Dendritic cell treated with granulocyte-macrophage colony-stimulating factor and Interleukin-4, amounts not matched to agents 40 ng/mL and 50 ng/mL, for 4 days (primary cell): ENCODE results near the gene PARPBP.
"Not testable (repeated sequence)": the region's sequence is repeated elsewhere in the genome, so short reads cannot be mapped to it uniquely, and the experiment has no call there.

Experiments
- H3K27ac Mint-ChIP-seq: one replicate; pipeline ENCODE4 v1.8.0; 2022; ENCODE audit warnings: mild to moderate bottlenecking, mixed read lengths
- H3K27me3 Mint-ChIP-seq: one replicate; pipeline ENCODE4 v1.8.0; 2022; ENCODE audit warnings: mild to moderate bottlenecking, mixed read lengths
- H3K36me3 Mint-ChIP-seq: one replicate; pipeline ENCODE4 v1.8.0; 2022; ENCODE audit warnings: low read depth, mixed read lengths
- H3K4me1 Mint-ChIP-seq: one replicate; pipeline ENCODE4 v1.8.0; 2022; ENCODE audit warnings: low read depth, mixed read lengths
- H3K4me3 Mint-ChIP-seq: one replicate; pipeline ENCODE4 v1.8.0; 2022; ENCODE audit warnings: mild to moderate bottlenecking, moderate library complexity, mixed read lengths
- H3K9me3 Mint-ChIP-seq: one replicate; pipeline ENCODE4 v1.8.0; 2022; ENCODE audit warnings: mixed read lengths
- intact Hi-C: fragments of 100-400 bp; cut with micrococcal nuclease; formaldehyde crosslinking; loops from one replicate; pipeline ENCODE4 v1.15.0; 2022

PARPBP gene

GRCh38 chr12:102120564-102120873, 536 bp downstream of the PARPBP start:
- Mint-ChIP-seq H3K36me3 (peaks cover 14% of the 10 kb centered on the region), H3K9me3 (no peaks in the 10 kb centered on the region), H3K4me3 (peak overlapping the region; percentile 90), H3K27ac (peak overlapping the region; percentile 91), H3K27me3 (no peaks in the 10 kb centered on the region), H3K4me1 (peaks cover 21% of the 10 kb centered on the region)
- intact Hi-C loops = loop anchor here (1.0 kb wide), 1 partner anchor 58 kb away; no protein-coding TSS in a partner anchor

- H3K4me1 Mint-ChIP-seq = peaks cover 21% of the 10 kb centered on the region
- no peak overlapping the region for H3K4me3 Mint-ChIP-seq
- H3K27ac Mint-ChIP-seq = no peak overlapping the region
- no peaks in the 10 kb centered on the region for H3K27me3 Mint-ChIP-seq
- peaks cover 12% of the 10 kb centered on the region for H3K36me3 Mint-ChIP-seq
- intact Hi-C loops = loop anchor here (1.0 kb wide), 1 partner anchor 59 kb away; no protein-coding TSS in a partner anchor
- H3K9me3 Mint-ChIP-seq = no peaks in the 10 kb centered on the region
These were observed 903 bp downstream of the PARPBP start for GRCh38 chr12:102120886-102121285.

GRCh38 chr12:102121328-102121727, 1.3 kb downstream of the PARPBP start:
- H3K4me1 Mint-ChIP-seq = peaks cover 21% of the 10 kb centered on the region
- H3K36me3 Mint-ChIP-seq, H3K9me3 Mint-ChIP-seq, H3K27ac Mint-ChIP-seq, H3K4me3 Mint-ChIP-seq, H3K27me3 Mint-ChIP-seq, intact Hi-C loops: not testable (repeated sequence)

- H3K4me1 Mint-ChIP-seq, H3K4me3 Mint-ChIP-seq, intact Hi-C loops, H3K27me3 Mint-ChIP-seq, H3K9me3 Mint-ChIP-seq, H3K27ac Mint-ChIP-seq: not testable (repeated sequence)
- H3K36me3 Mint-ChIP-seq = peaks cover 11% of the 10 kb centered on the region
These were observed 10.7 kb downstream of the PARPBP start for GRCh38 chr12:102130720-102131119.

- H3K27me3 Mint-ChIP-seq, intact Hi-C loops, H3K9me3 Mint-ChIP-seq, H3K4me3 Mint-ChIP-seq, H3K4me1 Mint-ChIP-seq, H3K27ac Mint-ChIP-seq: not testable (repeated sequence)
- peaks cover 11% of the 10 kb centered on the region for H3K36me3 Mint-ChIP-seq
These were observed 11.5 kb downstream of the PARPBP start for GRCh38 chr12:102131442-102131841.

GRCh38 chr12:102137619-102138018, 17.6 kb downstream of the PARPBP start:
- H3K27ac Mint-ChIP-seq, H3K27me3 Mint-ChIP-seq, intact Hi-C loops, H3K4me3 Mint-ChIP-seq, H3K9me3 Mint-ChIP-seq, H3K4me1 Mint-ChIP-seq: not testable (repeated sequence)
- peaks cover 22% of the 10 kb centered on the region for H3K36me3 Mint-ChIP-seq

- H3K36me3 Mint-ChIP-seq, H3K4me1 Mint-ChIP-seq, H3K4me3 Mint-ChIP-seq, H3K27ac Mint-ChIP-seq, intact Hi-C loops, H3K9me3 Mint-ChIP-seq, H3K27me3 Mint-ChIP-seq: not testable (repeated sequence)
These were observed 22.9 kb downstream of the PARPBP start for GRCh38 chr12:102142866-102143373.

GRCh38 chr12:102144221-102144620, 24.2 kb downstream of the PARPBP start:
- H3K9me3 Mint-ChIP-seq = no peaks in the 10 kb centered on the region
- intact Hi-C loops = no loop called here
- H3K36me3 Mint-ChIP-seq = peaks cover 10% of the 10 kb centered on the region
- no peak overlapping the region for H3K4me3 Mint-ChIP-seq
- H3K27ac Mint-ChIP-seq = no peak overlapping the region
- H3K4me1 Mint-ChIP-seq = no peaks in the 10 kb centered on the region
- no peaks in the 10 kb centered on the region for H3K27me3 Mint-ChIP-seq

GRCh38 chr12:102147062-102147587, 27.1 kb downstream of the PARPBP start:
- H3K27ac Mint-ChIP-seq, H3K4me3 Mint-ChIP-seq, H3K4me1 Mint-ChIP-seq, H3K36me3 Mint-ChIP-seq, H3K9me3 Mint-ChIP-seq, intact Hi-C loops, H3K27me3 Mint-ChIP-seq: not testable (repeated sequence)

- H3K4me3 Mint-ChIP-seq, H3K4me1 Mint-ChIP-seq, H3K27me3 Mint-ChIP-seq, H3K36me3 Mint-ChIP-seq, intact Hi-C loops, H3K27ac Mint-ChIP-seq, H3K9me3 Mint-ChIP-seq: not testable (repeated sequence)
These were observed 35.2 kb downstream of the PARPBP start for GRCh38 chr12:102155206-102155605.

GRCh38 chr12:102163383-102163782, 43.4 kb downstream of the PARPBP start:
- H3K4me1 Mint-ChIP-seq = peaks cover 7% of the 10 kb centered on the region
- H3K4me3 Mint-ChIP-seq = no peak overlapping the region
- H3K9me3 Mint-ChIP-seq = no peaks in the 10 kb centered on the region
- no peaks in the 10 kb centered on the region for H3K36me3 Mint-ChIP-seq
- intact Hi-C loops = no loop called here
- H3K27me3 Mint-ChIP-seq = no peaks in the 10 kb centered on the region
- no peak overlapping the region for H3K27ac Mint-ChIP-seq

- Mint-ChIP-seq H3K4me1 (peaks cover 15% of the 10 kb centered on the region), H3K27me3 (no peaks in the 10 kb centered on the region), H3K4me3 (no peak overlapping the region), H3K36me3 (no peaks in the 10 kb centered on the region), H3K9me3 (no peaks in the 10 kb centered on the region), H3K27ac (no peak overlapping the region)
- intact Hi-C loops = no loop called here
These were observed 48.0 kb downstream of the PARPBP start for GRCh38 chr12:102167821-102168604.

- no peaks in the 10 kb centered on the region for H3K36me3 Mint-ChIP-seq
- no peak overlapping the region for H3K4me3 Mint-ChIP-seq
- H3K4me1 Mint-ChIP-seq = peaks cover 15% of the 10 kb centered on the region
- intact Hi-C loops = loop anchor here (5.0 kb wide), 1 partner anchor 532 kb away; no protein-coding TSS in a partner anchor
- H3K27me3 Mint-ChIP-seq = no peaks in the 10 kb centered on the region
- no peaks in the 10 kb centered on the region for H3K9me3 Mint-ChIP-seq
- no peak overlapping the region for H3K27ac Mint-ChIP-seq
These were observed 50.1 kb downstream of the PARPBP start for GRCh38 chr12:102169922-102170621.

- intact Hi-C loops = loop anchor here (5.0 kb wide), 1 partner anchor 530 kb away; no protein-coding TSS in a partner anchor
- Mint-ChIP-seq H3K27ac (no peak overlapping the region), H3K4me3 (no peak overlapping the region), H3K9me3 (no peaks in the 10 kb centered on the region), H3K4me1 (peaks cover 15% of the 10 kb centered on the region), H3K36me3 (no peaks in the 10 kb centered on the region), H3K27me3 (no peaks in the 10 kb centered on the region)
These were observed 52.0 kb downstream of the PARPBP start for GRCh38 chr12:102171951-102172350.
